Measurements from ENCODE around the gene KCNMA1.

KCNMA1 gene

DNA sequence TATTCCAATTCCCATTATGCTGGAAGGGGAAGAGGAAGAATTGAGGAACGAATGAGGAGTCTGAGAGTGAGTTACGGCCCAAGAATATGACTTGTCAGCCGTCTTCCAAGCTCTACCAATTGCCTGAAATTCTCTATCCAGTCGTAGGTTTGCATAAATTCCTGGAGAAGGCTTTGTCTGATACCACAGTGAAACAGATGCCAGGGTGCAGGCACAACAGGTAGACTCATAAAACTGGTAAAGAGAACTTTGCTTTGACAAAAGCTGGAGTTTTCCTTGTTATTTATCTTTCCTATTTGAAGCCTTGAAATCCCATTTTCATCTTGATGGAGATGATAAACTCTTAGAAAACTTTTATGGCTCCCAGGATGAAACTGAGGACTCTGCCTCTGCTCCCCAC is 251.2 kb downstream of the KCNMA1 start:
- DNase-seq: no peak

GRCh38 chr10:77385315-77385714 is 252.3 kb downstream of the KCNMA1 start:
- no peak for DNase-seq

DNA sequence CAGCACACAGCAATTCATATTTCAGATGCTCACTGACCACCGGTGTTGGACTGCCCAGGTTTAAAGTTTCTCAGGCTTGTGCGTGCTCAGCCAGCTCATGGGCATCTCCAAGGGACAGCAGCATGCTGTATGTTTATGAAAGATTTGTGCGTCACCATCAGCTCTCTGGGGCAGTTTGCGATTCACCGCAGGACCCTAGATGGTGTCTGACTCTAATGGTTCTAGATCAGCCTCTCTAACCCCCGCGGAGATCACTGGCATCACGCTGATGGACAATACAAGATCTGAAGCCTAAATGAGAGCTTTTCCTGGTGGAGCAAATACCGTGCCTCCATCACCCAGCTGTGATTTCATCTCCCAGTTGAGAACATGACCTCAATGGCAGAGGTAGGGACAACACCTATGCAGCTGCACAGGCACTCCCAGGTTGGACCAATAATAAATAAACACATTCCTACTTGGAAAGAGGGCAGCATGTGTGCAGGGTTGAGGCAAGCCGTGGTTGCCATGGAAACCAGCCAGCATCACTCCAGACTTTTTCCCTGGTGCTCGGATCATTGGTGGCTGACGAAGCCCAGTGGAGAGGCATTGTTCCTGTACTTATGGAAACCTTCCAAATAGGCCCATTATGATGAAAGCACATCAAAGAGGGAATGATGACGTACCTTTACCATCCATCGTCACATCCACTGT is 253.6 kb downstream of the KCNMA1 start:
- no peak for DNase-seq

- DNase-seq: no peak
Observed at GRCh38 chr10:77381750-77382149, 255.9 kb downstream of the KCNMA1 start.

- DNase-seq: no peak
Observed at GRCh38 chr10:77380723-77381122, 256.9 kb downstream of the KCNMA1 start.

DNA sequence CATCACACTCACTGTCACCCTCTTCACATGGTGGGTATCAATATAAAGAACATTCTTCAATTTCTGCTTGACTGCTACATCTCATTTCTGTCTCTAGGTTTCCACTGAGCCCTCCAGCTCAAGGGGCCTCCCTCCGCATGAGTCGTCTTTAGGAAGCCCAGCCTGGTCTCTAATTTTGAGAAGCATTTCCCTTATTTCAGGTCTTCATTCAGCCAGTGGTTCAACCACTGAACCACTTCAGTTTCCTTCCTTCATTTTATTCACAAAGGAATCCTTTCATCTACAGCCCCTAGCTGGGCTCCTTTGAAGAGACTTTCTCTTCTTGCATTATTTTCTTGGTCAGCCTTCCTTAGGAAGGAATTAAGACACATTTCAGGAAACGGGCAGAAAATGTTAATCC is 257.4 kb downstream of the KCNMA1 start:
- no peak for DNase-seq

GRCh38 chr10:77378366-77379349 is 258.9 kb downstream of the KCNMA1 start:
- DNase-seq: no peak

GRCh38 chr10:77377678-77378352 is 259.8 kb downstream of the KCNMA1 start:
- no peak for DNase-seq

DNA sequence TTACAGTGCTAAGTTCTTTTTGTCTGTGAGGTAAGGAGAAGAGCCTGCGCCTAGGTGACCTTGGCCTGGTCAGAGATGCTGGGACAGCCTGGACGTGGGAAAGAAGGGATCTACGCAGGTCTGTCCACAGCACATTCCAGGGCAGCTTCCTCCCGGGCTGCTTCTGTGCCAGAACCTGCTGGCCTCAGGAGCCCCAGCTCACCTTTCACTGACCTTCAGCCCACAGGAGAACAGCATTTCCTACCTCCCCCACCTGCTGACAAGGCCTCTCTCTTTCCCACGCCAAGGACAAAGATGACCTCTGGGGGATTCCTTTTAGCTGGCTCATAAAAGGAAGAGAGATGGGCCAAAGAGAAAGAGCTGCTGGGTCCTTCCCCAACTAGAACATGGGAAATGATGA is 260.6 kb downstream of the KCNMA1 start:
- DNase-seq: no peak

DNA sequence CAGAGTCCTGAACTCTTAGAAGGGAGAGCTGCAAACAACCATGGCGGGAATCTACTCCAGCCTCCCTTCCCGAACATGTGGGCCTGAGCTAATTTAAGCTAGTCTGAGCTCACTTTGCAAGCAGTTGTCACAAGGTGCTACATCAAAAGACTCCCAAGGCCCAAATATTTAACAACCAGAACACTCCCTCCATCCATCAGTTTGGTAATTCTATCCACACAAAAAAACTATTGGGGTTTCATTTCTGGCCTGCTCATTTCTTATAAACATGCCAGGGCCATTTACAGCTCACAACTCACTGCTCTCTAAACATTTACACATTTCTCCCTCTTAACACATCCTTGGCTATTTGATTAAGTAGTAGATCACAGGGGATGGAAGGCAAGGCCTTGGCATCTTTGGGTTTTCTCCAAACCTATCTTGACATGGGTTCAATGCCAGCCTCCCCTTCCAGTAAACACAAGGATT is 263.4 kb downstream of the KCNMA1 start:
- DNase-seq: no peak

DNA sequence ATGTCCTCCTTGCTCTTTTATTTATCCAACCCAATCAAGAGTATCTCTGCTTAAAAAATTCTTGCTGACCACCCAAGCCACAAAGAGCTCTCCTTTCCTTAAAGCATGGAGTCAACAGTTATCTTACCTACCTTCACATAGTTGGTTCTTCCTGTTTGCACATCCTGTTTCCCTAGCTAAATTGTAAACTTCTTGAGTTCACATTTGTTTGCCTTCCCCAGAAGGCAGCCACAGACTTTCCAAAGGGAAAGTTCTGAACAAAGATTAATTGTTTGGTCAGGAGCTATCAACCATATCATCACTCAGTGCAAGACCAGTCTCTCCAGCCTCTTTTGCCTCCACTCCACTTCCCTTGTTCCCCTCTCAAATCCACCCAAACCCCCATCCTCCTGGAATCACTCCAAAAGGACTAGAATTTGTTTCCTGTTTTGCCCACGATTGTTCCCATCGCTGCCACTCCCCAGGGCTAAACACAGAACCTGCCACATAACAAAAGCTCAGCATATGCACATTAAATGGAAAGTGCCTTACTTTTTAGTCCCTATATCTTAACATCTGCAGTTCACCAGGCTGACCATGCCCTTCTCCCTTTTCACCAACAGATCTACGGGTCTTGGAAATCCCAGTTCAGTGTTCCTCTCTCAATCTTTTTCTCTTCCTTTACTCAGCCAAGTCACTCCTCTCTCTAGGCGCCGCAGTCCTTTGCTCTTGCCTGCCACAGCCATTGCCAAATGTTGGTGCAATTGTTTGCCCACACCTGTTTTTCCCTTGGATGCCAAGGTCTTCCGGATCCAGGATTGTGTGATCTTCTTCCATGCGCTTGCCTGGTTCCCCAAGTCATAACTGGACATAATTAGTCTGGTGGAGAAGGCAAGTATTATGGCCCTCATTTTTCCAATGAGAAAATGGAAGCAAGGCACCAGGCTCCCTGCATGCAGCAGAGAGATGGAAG is 265.5 kb downstream of the KCNMA1 start:
- DNase-seq: no peak

DNA sequence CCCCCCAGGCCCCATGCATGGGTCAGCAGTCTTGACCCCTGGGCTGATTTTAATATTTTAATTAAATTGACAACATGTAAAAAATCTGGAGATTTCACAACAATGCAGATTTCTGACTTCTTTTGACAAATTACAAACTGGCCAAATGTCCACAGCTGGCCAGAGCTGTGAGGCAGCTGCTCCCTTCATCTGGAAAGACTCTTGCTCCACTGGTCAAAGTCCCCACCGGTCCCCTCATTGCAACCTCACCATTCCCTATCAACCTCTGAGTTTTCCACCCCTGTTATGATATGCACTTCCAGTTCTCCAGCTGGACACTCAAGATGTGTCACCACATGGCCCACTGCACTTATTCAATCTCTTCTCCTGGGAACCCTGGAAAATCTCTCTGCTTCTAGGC is 266.2 kb downstream of the KCNMA1 start:
- DNase-seq: no peak

GRCh38 chr10:77368006-77368405 is 269.6 kb downstream of the KCNMA1 start:
- DNase-seq: no peak

DNA sequence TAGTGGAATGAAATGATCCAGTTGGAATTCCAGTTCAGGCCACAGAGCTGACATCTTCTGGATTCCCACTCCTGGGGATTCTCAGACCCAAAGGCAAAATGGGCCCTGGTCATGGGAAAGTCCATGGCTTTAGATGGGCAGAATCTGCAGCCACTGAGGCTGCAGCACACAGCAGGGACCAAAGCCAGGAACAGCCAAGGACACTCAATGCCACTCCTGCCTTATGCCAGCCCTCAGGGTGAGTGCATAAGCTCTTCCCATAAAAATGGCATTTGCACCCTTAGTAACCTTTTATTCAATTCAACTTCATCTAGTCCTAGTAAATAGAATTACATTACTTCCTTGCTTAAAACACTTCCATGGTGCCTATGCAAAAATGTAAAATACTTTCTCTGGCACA is 274.4 kb downstream of the KCNMA1 start:
- DNase-seq: no peak

DNA sequence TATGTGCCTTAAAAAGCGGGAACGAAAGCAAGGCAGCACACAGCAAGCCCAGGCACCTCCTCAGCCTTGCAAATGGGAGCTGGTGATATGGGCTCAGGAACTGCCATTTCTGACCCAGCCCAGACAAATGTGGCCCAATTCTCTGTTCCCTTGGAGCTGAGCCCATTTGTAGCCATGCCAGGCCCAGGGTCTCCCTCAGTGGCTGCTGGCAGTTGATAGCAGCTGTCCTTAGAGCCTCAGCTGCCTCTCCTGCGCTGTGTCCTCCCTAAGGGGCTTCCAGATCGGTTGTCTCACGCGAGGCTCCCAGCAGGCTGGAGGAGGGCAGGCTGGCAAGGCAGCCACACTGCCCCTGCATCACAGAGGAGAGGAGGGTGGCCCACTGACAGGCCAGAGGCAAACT is 275.8 kb downstream of the KCNMA1 start:
- DNase-seq: no peak

DNA sequence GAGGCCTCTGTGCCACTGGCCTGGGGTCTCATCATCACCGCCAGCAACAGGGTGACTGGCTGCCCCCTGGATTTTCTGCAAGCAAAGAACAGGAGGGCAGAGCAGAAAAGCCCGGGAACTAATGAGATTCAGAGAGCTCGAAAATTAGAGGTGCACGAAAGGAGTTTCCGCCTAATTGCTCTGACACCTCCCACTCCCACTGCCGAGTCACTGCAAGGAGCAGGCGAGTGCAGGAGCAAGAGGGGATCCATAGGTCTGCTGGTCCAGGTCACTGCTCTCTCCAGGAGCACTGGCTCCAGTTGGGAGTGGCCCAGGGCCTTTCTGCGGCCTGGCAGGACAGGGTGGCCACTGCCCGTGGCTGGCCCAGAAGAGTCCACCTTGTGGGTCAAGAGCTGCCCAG is 276.2 kb downstream of the KCNMA1 start:
- DNase-seq: no peak

DNA sequence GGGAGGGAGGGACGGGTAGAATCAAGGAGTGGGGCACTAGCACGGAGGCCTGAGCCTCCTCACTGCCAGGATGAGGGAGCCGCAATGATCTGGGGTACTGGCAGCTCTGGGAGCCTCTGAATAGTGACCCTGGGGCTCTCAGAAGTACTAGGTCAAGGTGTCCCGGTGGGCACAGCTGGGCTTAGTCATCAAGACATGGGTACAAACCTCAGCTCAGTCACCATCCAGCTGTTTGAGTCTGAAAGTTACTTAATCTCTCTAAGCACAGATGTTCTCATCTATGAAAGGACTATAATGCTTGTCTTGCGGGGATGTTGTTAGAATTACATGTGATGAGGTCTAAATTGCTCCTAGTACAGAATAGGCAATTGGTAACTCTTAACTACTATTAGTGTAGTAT is 276.8 kb downstream of the KCNMA1 start:
- no peak for DNase-seq

- no peak for DNase-seq
Observed at GRCh38 chr10:77359950-77360520, 277.6 kb downstream of the KCNMA1 start.

GRCh38 chr10:77359287-77359691 is 278.3 kb downstream of the KCNMA1 start:
- no peak for DNase-seq

- DNase-seq: no peak
Observed at GRCh38 chr10:77358656-77359055, 279.0 kb downstream of the KCNMA1 start.

GRCh38 chr10:77357611-77358310 is 279.8 kb downstream of the KCNMA1 start:
- DNase-seq: no peak

Measured in stimulated activated CD8-positive, alpha-beta memory T cell treated with anti-CD3 and anti-CD28 coated beads, Interleukin-4, amount 100 ng/mL, for 48 hours (primary cell).